ENCODE measurements around the gene SUCLA2. TPM values are rescaled to one million over a fixed set of nuclear protein-coding genes. Genes with fewer than 3 reads are reported as not detected.

SUCLA2 gene
- total and polyA plus RNA-seq, 4 donors: 14.9 to 44.3 (median 28.3) TPM

GRCh38 chr13:47932950-47933923 lies 67.8 kb downstream of the SUCLA2 start:
- Histone ChIP-seq H3K36me3 (ENCODE audit: control insufficient read depth in 4 of 4, insufficient read depth in 4 of 4, low read length in 4 of 4) (peaks cover 0 to 3% (median 0%) of the 10 kb centered on the region in 4 donors), H3K9me3 (ENCODE audit: control insufficient read depth in 4 of 4, insufficient read depth in 3 of 4, low read length in 3 of 4) (no peaks in the 10 kb centered on the region), H3K27ac (ENCODE audit: low read depth in 1 of 2, low read length in 1 of 2) (no peak overlapping the region), H3K4me1 (ENCODE audit: control insufficient read depth in 5 of 5, insufficient read depth in 5 of 5, low read length in 5 of 5) (peaks cover 0 to 7% (median 0%) of the 10 kb centered on the region in 5 donors), H3K9ac (ENCODE audit: insufficient read depth in 1 of 2, low read length in 2 of 2) (no peak overlapping the region), H3K4me3 (no peak overlapping the region), H3K27me3 (ENCODE audit: control insufficient read depth in 3 of 3, insufficient read depth in 3 of 3, low read length in 2 of 3) (no peaks in the 10 kb centered on the region)
- DNase-seq: peak in 2 of 3 donors; percentile 7 to 17
- ATAC-seq (ENCODE audit: insufficient read depth, low FRiP score): no peak
- 47 to 57% methylated on average over 5 of the region's 5 CpGs for WGBS, 2 donors
- TF ChIP-seq, protein P1, sequence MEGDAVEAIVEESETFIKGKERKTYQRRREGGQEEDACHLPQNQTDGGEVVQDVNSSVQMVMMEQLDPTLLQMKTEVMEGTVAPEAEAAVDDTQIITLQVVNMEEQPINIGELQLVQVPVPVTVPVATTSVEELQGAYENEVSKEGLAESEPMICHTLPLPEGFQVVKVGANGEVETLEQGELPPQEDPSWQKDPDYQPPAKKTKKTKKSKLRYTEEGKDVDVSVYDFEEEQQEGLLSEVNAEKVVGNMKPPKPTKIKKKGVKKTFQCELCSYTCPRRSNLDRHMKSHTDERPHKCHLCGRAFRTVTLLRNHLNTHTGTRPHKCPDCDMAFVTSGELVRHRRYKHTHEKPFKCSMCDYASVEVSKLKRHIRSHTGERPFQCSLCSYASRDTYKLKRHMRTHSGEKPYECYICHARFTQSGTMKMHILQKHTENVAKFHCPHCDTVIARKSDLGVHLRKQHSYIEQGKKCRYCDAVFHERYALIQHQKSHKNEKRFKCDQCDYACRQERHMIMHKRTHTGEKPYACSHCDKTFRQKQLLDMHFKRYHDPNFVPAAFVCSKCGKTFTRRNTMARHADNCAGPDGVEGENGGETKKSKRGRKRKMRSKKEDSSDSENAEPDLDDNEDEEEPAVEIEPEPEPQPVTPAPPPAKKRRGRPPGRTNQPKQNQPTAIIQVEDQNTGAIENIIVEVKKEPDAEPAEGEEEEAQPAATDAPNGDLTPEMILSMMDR (IDR thresholded peaks at IDR 0.05; ENCODE audit: control extremely low read depth, extremely low read depth): no peak

DNA sequence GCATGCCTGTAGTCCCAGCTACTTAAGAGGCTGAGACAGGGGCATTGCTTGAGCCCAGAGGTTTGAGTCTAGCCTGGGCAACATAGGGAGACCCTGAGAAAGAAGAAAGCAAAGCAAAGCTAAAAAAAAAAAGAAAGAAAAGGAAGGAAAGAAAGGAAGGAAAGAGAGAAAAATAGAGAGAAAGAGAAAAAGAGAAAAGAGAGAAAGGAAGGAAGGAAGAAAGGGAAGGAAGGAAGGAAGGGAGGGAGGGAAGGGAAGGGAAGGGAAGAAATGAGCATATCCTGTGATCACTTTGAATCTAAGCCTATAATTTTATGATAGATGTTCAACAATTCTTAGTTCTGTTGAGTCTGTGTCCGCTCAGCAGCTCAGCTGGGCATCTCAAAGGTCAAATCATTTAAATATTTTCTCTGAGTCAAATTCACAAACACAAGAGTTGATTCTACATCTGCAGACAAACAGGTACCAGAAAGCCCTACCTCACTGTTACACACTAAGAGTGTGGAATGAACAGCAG lies 70.4 kb downstream of the SUCLA2 start:
- TF ChIP-seq, protein P1 (IDR thresholded peaks at IDR 0.05; ENCODE audit: control extremely low read depth, extremely low read depth): no peak
- Histone ChIP-seq H3K9me3 (ENCODE audit: control insufficient read depth in 4 of 4, insufficient read depth in 3 of 4, low read length in 3 of 4) (no peaks in the 10 kb centered on the region), H3K27ac (ENCODE audit: low read depth in 1 of 2, low read length in 1 of 2) (no peak overlapping the region), H3K36me3 (ENCODE audit: control insufficient read depth in 4 of 4, insufficient read depth in 4 of 4, low read length in 4 of 4) (no peaks in the 10 kb centered on the region), H3K4me1 (ENCODE audit: control insufficient read depth in 5 of 5, insufficient read depth in 5 of 5, low read length in 5 of 5) (peaks cover 0 to 7% (median 0%) of the 10 kb centered on the region in 5 donors), H3K27me3 (ENCODE audit: control insufficient read depth in 3 of 3, insufficient read depth in 3 of 3, low read length in 2 of 3) (no peaks in the 10 kb centered on the region), H3K4me3 (no peak overlapping the region), H3K9ac (ENCODE audit: insufficient read depth in 1 of 2, low read length in 2 of 2) (no peak overlapping the region)
- DNase-seq (no peak), ATAC-seq (ENCODE audit: insufficient read depth, low FRiP score) (no peak)
- 91 to 96% methylated on average over 1 of the region's 1 CpG for WGBS, 2 donors

- Histone ChIP-seq H3K9ac (ENCODE audit: insufficient read depth in 1 of 2, low read length in 2 of 2) (no peak overlapping the region), H3K36me3 (ENCODE audit: control insufficient read depth in 4 of 4, insufficient read depth in 4 of 4, low read length in 4 of 4) (no peaks in the 10 kb centered on the region), H3K4me1 (ENCODE audit: control insufficient read depth in 5 of 5, insufficient read depth in 5 of 5, low read length in 5 of 5) (peaks cover 0 to 7% (median 0%) of the 10 kb centered on the region in 5 donors), H3K27me3 (ENCODE audit: control insufficient read depth in 3 of 3, insufficient read depth in 3 of 3, low read length in 2 of 3) (no peaks in the 10 kb centered on the region), H3K27ac (ENCODE audit: low read depth in 1 of 2, low read length in 1 of 2) (no peak overlapping the region), H3K4me3 (no peak overlapping the region), H3K9me3 (ENCODE audit: control insufficient read depth in 4 of 4, insufficient read depth in 3 of 4, low read length in 3 of 4) (no peaks in the 10 kb centered on the region)
- ATAC-seq (ENCODE audit: insufficient read depth, low FRiP score): no peak
- no peak for DNase-seq
- 91 to 92% methylated on average over 3 of the region's 3 CpGs for WGBS, 2 donors
- TF ChIP-seq, protein P1 (IDR thresholded peaks at IDR 0.05; ENCODE audit: control extremely low read depth, extremely low read depth): no peak
Observed at GRCh38 chr13:47929156-47929555, 71.9 kb downstream of the SUCLA2 start.

Data from lung (tissue), 12 donors.